H1 (cell line): Measurements from ENCODE around the gene PHEX. TPM values are rescaled to one million over a fixed set of nuclear protein-coding genes. Genes with fewer than 3 reads are reported as not detected.

Source experiments
- EP300 ChIP-seq, 2 experiments: IDR thresholded peaks; 1 replicate in 1 of 2; 2 replicates in 1 of 2; pipeline ENCODE4 v1.6.1; 2011 to 2012; ENCODE audit warnings: low read depth in 2 of 2, low read length in 2 of 2, mild to moderate bottlenecking in 2 of 2, borderline replicate concordance in 1 of 2, inconsistent platforms in 1 of 2, moderate library complexity in 1 of 2
- POLR2A ChIP-seq, 2 experiments: IDR thresholded peaks; 1 replicate in 1 of 2; 2 replicates in 1 of 2; pipeline ENCODE4 v1.6.1; 2011; ENCODE audit warnings: low read depth in 2 of 2, low read length in 2 of 2, mild to moderate bottlenecking in 2 of 2; ENCODE audit errors: control extremely low read depth in 1 of 2
- YY1 ChIP-seq: IDR thresholded peaks from 2 replicates; pipeline ENCODE4 v1.6.1; 2011; ENCODE audit warnings: low read depth, mild to moderate bottlenecking, low read length
- polyA plus RNA-seq, 7 experiments: library from polyadenylated mRNA; depleted of rRNA in 3 of 7; stranded (reverse) in 5 of 7; unstranded in 2 of 7; fragments of >200 nt in 5 of 7; fragments of 200-250 nt in 2 of 7; gene quantifications; 1 replicate in 5 of 7; 2 replicates in 1 of 7; 4 replicates in 1 of 7; pipeline versions ENCODE4 v1.2.1 to v1.2.3, GENCODE V29; 2011 to 2013; ENCODE audit warnings: missing spikeins in 2 of 7, mixed read lengths in 2 of 7
- total RNA-seq: library from RNA; stranded (reverse); fragmentation: NEBNext Ultra II Directional; extraction: Animal tissue kit (Norgen Biotek cat#: 25700); gene quantifications from 2 replicates; pipeline ENCODE4 v1.2.1, GENCODE V29; 2021

Gene PHEX
- total and polyA plus RNA-seq, 2 of the 8 experiments (the other 6 are each of a cell fraction or from before 2014, with no cell fraction given): 0.03 to 0.11 TPM

DNA sequence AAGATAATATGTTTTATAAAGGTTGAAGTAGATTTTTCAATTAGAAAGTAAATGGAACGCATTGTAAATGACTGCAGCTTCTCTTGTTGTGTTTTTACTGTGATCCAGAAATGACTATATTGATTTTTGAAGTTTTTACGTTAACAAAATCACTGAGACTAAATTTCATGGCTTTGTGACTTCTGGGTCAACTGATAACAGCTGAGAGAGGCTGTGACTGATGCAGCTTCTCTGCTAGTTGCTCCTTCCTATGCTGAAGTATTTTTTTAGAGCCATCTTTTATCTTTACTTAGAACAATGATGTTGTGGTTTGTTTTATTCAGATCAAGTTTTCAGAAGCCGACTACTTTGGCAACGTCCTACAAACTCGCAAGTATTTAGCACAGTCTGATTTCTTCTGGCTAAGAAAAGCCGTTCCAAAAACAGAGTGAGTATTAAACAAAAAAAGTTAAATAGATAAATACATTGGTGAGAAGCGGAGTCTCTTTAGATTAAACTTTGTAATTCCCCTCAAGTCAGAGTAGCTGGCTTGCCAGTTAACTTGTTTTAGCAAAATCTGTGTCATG is 145.9 kb downstream of the PHEX start (continued):
- no peak for TF ChIP-seq EP300 (IDR thresholded peaks at IDR 0.05; ENCODE audit: borderline replicate concordance in 1 of 2, low read depth in 2 of 2, low read length in 2 of 2)
- no peak for TF ChIP-seq YY1
- TF ChIP-seq POLR2A (IDR thresholded peaks at IDR 0.05; ENCODE audit: control extremely low read depth in 1 of 2, low read depth in 2 of 2, low read length in 2 of 2): no peak
